GM19238 (cell line): ENCODE results near the gene CABP4.
A peak's percentile ranks its signal among the peaks of the same experiment; 100 is the strongest.
"Not testable (repeated sequence)": the region's sequence is repeated elsewhere in the genome, so short reads cannot be mapped to it uniquely, and the experiment has no call there.

Experiments used
- DNase-seq: peaks from one replicate; pipeline ENCODE4 v3.0.0; 2011; ENCODE audit warnings: low spot score; ENCODE audit not compliant: insufficient read length

CABP4 gene

GRCh38 chr11:67419325-67420049 lies 35.7 kb upstream of the CABP4 start:
- DNase-seq, result no peak

DNA sequence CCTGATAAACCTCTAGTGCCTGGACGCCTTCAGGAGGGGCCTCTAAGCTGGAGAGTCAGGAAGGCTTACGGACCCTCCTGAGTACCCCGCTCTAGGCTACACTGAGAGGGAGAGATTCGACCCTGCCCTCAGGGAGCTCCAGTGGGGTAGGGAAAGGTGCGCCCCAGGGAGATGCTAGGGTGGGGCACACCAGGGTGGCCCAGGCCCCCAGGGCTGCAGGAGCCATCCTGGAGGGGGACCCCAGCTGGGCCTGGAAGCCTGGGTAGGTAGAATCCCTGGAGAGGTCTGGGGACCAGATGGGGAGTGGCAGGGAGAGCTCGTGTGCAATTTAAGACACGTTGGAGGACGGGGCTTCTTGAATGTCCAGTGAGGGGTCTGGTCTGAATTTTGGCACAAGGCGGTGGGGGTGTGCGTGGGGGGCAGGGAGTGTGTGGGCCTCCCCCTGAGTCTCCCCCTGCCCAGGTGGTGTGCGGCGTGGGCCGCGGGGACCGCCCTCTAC lies 35.0 kb upstream of the CABP4 start:
- no peak for DNase-seq

DNA sequence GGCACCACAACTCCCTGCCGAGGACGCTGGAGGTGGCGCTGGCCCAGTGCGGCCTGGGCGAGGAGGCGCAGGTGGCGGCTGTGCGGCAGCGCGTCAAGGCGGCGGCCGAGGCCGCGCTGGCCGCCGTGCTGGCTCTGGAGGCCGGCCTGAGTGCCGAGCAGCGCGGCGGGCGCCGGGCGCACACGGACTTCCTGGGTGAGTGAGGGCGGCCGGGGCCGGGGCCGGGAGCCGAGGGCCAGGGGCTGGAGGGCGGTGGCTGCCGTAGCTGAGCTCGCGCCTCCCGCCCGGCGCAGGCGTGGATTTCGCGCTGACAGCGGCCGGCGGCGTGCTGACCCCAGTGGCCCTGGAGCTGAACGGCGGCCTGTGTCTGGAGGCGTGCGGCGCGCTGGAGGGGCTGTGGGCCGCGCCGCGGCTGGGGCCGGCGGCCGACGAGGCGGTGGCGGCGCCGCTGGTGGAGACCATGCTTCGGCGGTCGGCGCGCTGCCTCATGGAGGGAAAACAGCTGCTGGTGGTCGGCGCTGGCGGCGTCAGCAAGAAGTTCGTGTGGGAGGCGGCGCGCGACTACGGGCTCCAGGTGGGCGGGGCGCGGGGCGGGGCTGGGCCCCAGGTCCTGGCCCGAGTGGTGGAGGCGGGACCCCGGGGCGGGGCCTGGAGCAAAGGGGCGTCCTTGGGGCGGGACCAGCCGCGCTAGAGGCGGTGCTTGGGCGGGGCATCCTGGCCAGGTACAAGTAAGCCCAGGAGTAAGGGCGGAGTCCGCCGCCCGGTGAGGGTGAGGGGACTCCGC lies 34.3 kb upstream of the CABP4 start:
- DNase-seq, result peak; percentile 99

GRCh38 chr11:67421430-67422031 lies 33.6 kb upstream of the CABP4 start:
- no peak for DNase-seq

DNA sequence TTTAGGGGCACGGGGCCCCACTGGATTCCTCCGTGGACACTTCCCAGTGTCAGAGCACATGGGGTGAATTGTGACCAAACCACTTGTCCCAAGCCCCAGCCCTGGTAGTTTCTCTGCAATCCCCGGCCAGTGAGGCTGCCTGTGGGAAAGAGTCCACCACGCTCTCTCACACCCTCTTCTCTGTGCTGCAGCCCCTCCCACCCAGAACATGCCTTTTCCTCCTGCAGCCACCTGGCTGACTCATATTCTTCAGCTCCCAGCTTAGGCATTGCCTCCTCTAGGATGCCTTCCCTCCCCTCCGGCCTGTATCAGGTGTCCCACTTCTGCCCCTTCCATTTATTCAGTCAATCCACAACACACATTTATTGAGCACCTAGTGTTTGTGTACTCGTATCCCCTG lies 32.3 kb upstream of the CABP4 start:
- DNase-seq, result no peak

- DNase-seq, result no peak
Measured at GRCh38 chr11:67423466-67423865, 31.7 kb upstream of the CABP4 start.

DNA sequence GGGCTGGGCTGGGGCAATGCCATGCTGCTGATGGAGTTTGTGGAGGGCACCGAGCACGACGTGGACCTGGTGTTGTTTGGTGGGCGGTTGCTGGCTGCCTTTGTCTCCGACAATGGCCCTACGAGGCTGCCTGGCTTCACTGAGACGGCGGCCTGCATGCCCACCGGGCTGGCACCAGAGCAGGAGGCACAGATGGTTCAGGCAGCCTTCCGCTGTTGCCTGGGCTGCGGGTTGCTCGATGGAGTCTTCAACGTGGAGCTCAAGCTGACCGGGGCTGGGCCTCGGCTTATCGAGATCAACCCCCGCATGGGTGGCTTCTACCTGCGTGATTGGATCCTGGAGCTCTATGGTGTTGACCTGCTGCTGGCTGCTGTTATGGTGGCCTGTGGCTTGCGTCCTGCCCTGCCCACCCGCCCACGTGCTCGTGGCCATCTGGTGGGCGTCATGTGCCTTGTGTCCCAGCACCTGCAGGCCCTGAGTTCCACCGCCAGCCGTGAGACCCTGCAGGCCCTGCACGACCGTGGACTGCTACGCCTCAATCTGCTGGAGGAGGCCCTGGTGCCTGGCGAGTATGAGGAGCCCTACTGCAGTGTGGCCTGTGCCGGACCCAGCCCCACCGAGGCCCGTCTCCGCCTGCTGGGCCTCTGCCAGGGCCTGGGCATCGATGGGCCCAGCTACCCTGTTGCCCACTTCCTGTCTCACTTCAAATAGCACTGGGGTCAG lies 31.1 kb upstream of the CABP4 start:
- DNase-seq, result no peak

DNA sequence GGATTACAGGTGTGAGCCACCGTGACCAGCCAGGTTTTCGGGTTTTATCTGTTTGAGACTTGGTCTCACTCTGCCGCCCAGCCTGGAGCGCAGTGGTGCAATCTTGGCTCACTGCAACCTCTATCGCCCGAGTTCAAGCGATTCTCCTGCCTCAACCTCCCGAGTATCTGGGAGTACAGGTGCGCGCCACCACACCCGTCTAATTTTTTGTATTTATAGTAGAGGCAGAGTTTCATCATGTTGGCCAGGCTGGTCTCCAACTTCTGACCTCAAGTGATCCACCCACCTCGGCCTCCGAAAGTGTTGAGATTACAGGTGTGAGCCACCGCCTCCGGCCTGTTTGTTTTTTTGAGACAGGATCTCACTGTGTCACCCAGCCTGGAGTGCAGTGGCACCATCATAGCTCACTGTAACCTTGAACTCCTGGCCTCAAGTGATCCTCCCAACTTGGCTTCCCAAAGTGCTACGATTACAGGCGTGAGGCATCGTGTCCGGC lies 27.7 kb upstream of the CABP4 start:
- DNase-seq, result not testable (repeated sequence)

GRCh38 chr11:67428052-67429001 lies 26.8 kb upstream of the CABP4 start, which contains the start of gene RPS6KB2:
Gene RPS6KB2, plus strand, starts transcription at chr11:67428494. Its CDS starts 52 bp downstream, at chr11:67428546.
- peak; percentile 100 for DNase-seq

- no peak for DNase-seq
Measured at GRCh38 chr11:67429038-67429668, 26.0 kb upstream of the CABP4 start.

DNA sequence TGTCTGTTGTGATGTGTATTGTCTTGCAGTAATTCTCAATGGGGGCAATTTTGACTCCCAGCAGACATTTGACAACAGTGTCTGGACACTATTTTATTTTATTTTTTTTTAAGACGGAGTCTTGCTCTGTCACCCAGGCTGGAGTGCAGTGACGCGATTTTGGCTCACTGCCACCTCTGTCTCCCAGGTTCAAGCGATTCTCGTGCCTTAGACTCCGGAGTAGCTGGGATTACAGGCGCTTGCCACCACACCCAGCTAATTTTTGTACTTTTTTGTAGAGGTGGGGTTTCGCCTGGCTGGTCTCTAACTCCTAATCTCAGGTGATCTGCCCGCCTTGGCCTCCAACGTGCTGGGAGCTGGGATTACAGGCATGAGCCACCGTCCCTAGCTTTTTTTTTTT lies 25.4 kb upstream of the CABP4 start:
- DNase-seq, result no peak

GRCh38 chr11:67431346-67432249 lies 23.6 kb upstream of the CABP4 start:
- DNase-seq, result no peak

DNA sequence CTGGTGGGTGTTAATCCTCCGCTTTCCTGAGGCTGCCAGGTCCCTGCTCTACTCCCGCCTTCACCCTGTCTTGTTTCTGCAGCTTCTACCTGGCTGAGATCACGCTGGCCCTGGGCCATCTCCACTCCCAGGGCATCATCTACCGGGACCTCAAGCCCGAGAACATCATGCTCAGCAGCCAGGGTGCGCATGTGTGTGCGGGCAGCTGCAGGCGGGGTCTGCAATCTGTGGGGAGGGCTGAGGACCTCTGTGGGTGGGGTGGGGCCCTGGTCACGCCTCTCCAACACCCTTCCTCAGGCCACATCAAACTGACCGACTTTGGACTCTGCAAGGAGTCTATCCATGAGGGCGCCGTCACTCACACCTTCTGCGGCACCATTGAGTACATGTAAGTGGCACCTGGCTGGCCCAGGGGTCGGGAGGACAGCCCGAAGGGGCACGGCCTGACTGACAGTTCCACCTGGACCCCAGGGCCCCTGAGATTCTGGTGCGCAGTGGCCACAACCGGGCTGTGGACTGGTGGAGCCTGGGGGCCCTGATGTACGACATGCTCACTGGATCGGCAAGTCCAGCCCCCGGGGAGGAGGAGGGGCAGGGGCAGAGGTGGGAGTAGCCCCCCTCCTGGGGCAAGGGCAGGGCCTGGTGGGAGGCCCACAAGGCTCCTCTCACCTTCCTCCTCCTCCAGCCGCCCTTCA lies 22.4 kb upstream of the CABP4 start:
- DNase-seq, result no peak

DNA sequence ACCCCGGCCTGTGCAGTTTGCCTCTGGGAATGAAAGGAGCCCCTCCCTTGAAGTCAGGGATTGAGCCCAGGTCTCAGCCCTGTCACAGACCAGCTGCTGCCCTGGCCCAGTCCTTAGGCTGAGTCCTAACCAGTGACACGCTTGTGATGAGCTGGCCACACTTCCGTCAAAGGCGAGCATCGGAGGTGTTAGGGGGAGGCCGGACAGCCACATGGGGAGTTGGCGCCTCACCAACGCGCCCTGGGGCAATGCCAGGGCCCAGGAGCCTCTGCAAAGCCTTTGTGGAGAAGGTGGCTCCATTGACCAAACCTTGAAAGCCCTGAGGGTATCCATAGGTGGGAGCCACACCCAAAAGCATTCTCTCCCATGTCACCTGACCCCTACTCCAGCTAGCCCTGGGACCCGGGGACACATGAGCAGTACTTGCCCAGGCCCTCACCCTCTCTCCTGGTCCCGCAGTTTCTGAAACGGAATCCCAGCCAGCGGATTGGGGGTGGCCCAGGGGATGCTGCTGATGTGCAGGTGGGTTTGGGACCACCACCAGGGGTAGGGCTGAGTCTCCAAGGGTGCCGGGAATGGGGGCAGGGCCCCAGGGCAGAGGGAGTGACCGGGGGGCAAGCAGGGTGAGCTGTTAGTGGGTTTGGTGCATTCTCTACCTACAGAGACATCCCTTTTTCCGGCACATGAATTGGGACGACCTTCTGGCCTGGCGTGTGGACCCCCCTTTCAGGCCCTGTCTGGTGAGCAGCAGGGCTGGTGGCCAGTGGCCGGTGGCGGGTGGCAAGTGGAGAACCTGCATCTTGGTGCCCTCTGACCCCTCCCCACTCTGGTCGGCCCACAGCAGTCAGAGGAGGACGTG lies 21.4 kb upstream of the CABP4 start:
- DNase-seq, result no peak

DNA sequence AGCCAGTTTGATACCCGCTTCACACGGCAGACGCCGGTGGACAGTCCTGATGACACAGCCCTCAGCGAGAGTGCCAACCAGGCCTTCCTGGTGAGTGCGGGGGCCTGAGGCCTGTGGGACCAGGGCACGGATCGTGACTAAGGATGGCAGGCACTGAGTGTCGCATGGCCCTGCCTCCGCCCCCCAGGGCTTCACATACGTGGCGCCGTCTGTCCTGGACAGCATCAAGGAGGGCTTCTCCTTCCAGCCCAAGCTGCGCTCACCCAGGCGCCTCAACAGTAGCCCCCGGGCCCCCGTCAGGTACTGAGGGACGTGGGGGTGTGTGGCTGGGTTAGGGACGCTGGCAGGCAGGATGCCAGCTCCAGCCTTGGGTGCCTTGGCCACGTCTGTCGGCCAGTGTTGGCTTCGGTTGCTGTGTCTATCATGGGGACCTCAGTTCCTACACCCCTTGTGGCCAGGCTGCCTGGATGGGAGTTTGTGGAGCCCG lies 20.7 kb upstream of the CABP4 start:
- no peak for DNase-seq

- DNase-seq, result no peak
Measured at GRCh38 chr11:67435031-67435726, 20.0 kb upstream of the CABP4 start.
